ENCODE results near the gene ADCY2. TPM values are rescaled to one million over a fixed set of nuclear protein-coding genes. Genes with fewer than 3 reads are reported as not detected.

ADCY2 gene
- total and polyA plus RNA-seq, 11 donors, result 0.04 to 0.96 (median 0.32) TPM

GRCh38 chr5:7577381-7577780 is 181.4 kb downstream of the ADCY2 start:
- no peak overlapping the region for H3K4me3 ChIP-seq
- DNase-seq (no peak), ATAC-seq (no peak)
- no peak for TF ChIP-seq POLR2A (IDR thresholded peaks at IDR 0.05)
- H3K4me1 ChIP-seq, result no peaks in the 10 kb centered on the region
- H3K27me3 ChIP-seq, result no peaks in the 10 kb centered on the region
- no peaks in the 10 kb centered on the region for H3K36me3 ChIP-seq
- intact Hi-C loops (cut with DNase I), result no loop called here
- 57 to 68% (median 63%) methylated on average over 2 of the region's 2 CpGs for WGBS, 4 donors
- no peaks in the 10 kb centered on the region for H3K9me3 ChIP-seq
- no peak overlapping the region for H3K27ac ChIP-seq

GRCh38 chr5:7578071-7578470 is 182.1 kb downstream of the ADCY2 start:
- no peaks in the 10 kb centered on the region for H3K36me3 ChIP-seq
- intact Hi-C loops (cut with DNase I), result no loop called here

GRCh38 chr5:7584749-7585148 is 188.8 kb downstream of the ADCY2 start:
- Histone ChIP-seq H3K27ac (no peak overlapping the region), H3K4me1 (no peaks in the 10 kb centered on the region), H3K9me3 (no peaks in the 10 kb centered on the region), H3K27me3 (no peaks in the 10 kb centered on the region), H3K4me3 (no peak overlapping the region), H3K36me3 (no peaks in the 10 kb centered on the region)
- DNase-seq (no peak), ATAC-seq (no peak)
- intact Hi-C loops (cut with DNase I), result no loop called here
- 93 to 96% (median 94%) methylated on average over 2 of the region's 2 CpGs for WGBS, 4 donors
- no peak for TF ChIP-seq POLR2A (IDR thresholded peaks at IDR 0.05)
- no peak for TF ChIP-seq CTCF (IDR thresholded peaks at IDR 0.05)

More at GRCh38 chr5:7578071-7578470, 182.1 kb downstream of the ADCY2 start:
- DNase-seq (no peak), ATAC-seq (no peak)
- 67 to 81% (median 77%) methylated on average over 1 of the region's 1 CpG for whole genome bisulfite sequencing, 4 donors
- H3K9me3 ChIP-seq, result no peaks in the 10 kb centered on the region
- H3K27me3 ChIP-seq, result no peaks in the 10 kb centered on the region
- no peak for TF ChIP-seq POLR2A (IDR thresholded peaks at IDR 0.05)
- TF ChIP-seq CTCF (IDR thresholded peaks at IDR 0.05), result no peak
- no peak overlapping the region for H3K27ac ChIP-seq
- no peaks in the 10 kb centered on the region for H3K4me1 ChIP-seq
- no peak overlapping the region for H3K4me3 ChIP-seq

GRCh38 chr5:7585807-7586206 is 189.9 kb downstream of the ADCY2 start:
- DNase-seq (no peak), ATAC-seq (no peak)
- intact Hi-C loops (cut with DNase I), result no loop called here
- WGBS, 4 donors, result 94 to 97% (median 95%) methylated on average over 3 of the region's 3 CpGs
- Histone ChIP-seq H3K4me1 (no peaks in the 10 kb centered on the region), H3K9me3 (no peaks in the 10 kb centered on the region), H3K27ac (no peak overlapping the region), H3K36me3 (no peaks in the 10 kb centered on the region), H3K27me3 (no peaks in the 10 kb centered on the region), H3K4me3 (no peak overlapping the region)
- TF ChIP-seq POLR2A (IDR thresholded peaks at IDR 0.05), result no peak
- no peak for TF ChIP-seq CTCF (IDR thresholded peaks at IDR 0.05)

GRCh38 chr5:7586480-7586879 is 190.5 kb downstream of the ADCY2 start:
- DNase-seq (no peak), ATAC-seq (no peak)
- Histone ChIP-seq H3K27me3 (no peaks in the 10 kb centered on the region), H3K9me3 (no peaks in the 10 kb centered on the region), H3K4me1 (no peaks in the 10 kb centered on the region), H3K27ac (no peak overlapping the region), H3K36me3 (no peaks in the 10 kb centered on the region), H3K4me3 (no peak overlapping the region)
- 58 to 65% (median 60%) methylated on average over 12 of the region's 12 CpGs for WGBS, 4 donors
- intact Hi-C loops (cut with DNase I), result no loop called here
- TF ChIP-seq CTCF (IDR thresholded peaks at IDR 0.05), result no peak
- TF ChIP-seq POLR2A (IDR thresholded peaks at IDR 0.05), result no peak

Data from heart left ventricle (tissue), 16 donors.